AML-193 (cell line): ENCODE measurements around the gene ATP7B.

ENCODE experiments used
- DNase-seq, 2 experiments: peaks; one replicate each; lab custom pipeline; 2025; lab: John Stamatoyannopoulos, UW

ATP7B gene

GRCh38 chr13:51894239-51894638, 117.0 kb downstream of the ATP7B start:
- no peak for DNase-seq

GRCh38 chr13:51892657-51893056, 118.6 kb downstream of the ATP7B start:
- no peak for DNase-seq

GRCh38 chr13:51887468-51887867, 123.8 kb downstream of the ATP7B start:
- DNase-seq: no peak

- DNase-seq: no peak
Observed at GRCh38 chr13:51885651-51886050, 125.6 kb downstream of the ATP7B start.

GRCh38 chr13:51883226-51883600, 128.0 kb downstream of the ATP7B start:
- DNase-seq: no peak
